Uterus (tissue), 4 donors: ENCODE measurements around the gene KRT5. TPM values are rescaled to one million over a fixed set of nuclear protein-coding genes. Genes with fewer than 3 reads are reported as not detected.
"Not testable (repeated sequence)": the region's sequence is repeated elsewhere in the genome, so short reads cannot be mapped to it uniquely, and the experiment has no call there.

ENCODE experiments used
- DNase-seq, 2 donors: peaks; one replicate each; pipeline ENCODE4 v3.0.0-alpha.2; 2019 to 2020
- H3K27ac ChIP-seq, 2 donors: fragments of 200-600 bp; sonication (generic); 1 replicate in 1 of 2; 2 replicates in 1 of 2; pipeline ENCODE4 v1.5.1; 2016 to 2018
- H3K27me3 ChIP-seq, 2 donors: fragments of 200-600 bp; sonication (generic); one replicate each; pipeline ENCODE4 v1.5.1; 2018 to 2019; ENCODE audit warnings: control low read depth in 1 of 2
- H3K36me3 ChIP-seq, 2 donors: fragments of 200-600 bp; sonication (generic); one replicate each; pipeline ENCODE4 v1.5.1; 2019; ENCODE audit warnings: control low read depth in 1 of 2
- H3K4me1 ChIP-seq, 2 donors: fragments of 200-600 bp; sonication (generic); one replicate each; pipeline ENCODE4 v1.5.1; 2018 to 2019; ENCODE audit warnings: control low read depth in 1 of 2
- H3K4me3 ChIP-seq, 2 donors: fragments of 200-600 bp; sonication (generic); 1 replicate in 1 of 2; 2 replicates in 1 of 2; pipeline ENCODE4 v1.5.1; 2018 to 2019; ENCODE audit warnings: mild to moderate bottlenecking in 1 of 2
- H3K9me3 ChIP-seq, 2 donors: fragments of 200-600 bp; sonication (generic); one replicate each; pipeline ENCODE4 v1.5.1; 2019; ENCODE audit warnings: control low read depth in 1 of 2
- CTCF ChIP-seq, 4 experiments: fragments of 200-600 bp in 2 of 4; fragments of 450-650 bp in 2 of 4; sonication (generic) in 2 of 4; IDR thresholded peaks; one replicate each; pipeline ENCODE4 v1.5.1; 2016 to 2019; ENCODE audit warnings: antibody characterized with exemption in 4 of 4, mild to moderate bottlenecking in 2 of 4, moderate library complexity in 1 of 4
- POLR2A ChIP-seq, 2 donors: fragments of 450-650 bp; IDR thresholded peaks; one replicate each; pipeline ENCODE4 v1.6.1; 2016; ENCODE audit warnings: antibody characterized with exemption in 2 of 2, mild to moderate bottlenecking in 1 of 2, moderate library complexity in 1 of 2
- intact Hi-C: fragments of 100-400 bp; cut with DNase I; formaldehyde crosslinking; loops from one replicate; pipeline ENCODE4 v1.15.1; 2023; ENCODE audit warnings: low total_unique reads
- total RNA-seq, 4 donors: library from RNA; depleted of rRNA in 3 of 4; stranded (reverse); fragments of >200 nt in 3 of 4; gene quantifications; one replicate each; pipeline versions ENCODE4 v1.1.0 to v1.2.4, GENCODE V29; 2014 to 2023
- donor health status: DM: yes; HTN: yes; CAD: no.

The KRT5 gene
- total RNA-seq, 4 donors from 2014 or later, result 2.0 to 33.7 TPM; not detected in 2

- H3K4me1 ChIP-seq, result no peaks in the 10 kb centered on the region
- no peak for TF ChIP-seq CTCF (IDR thresholded peaks at IDR 0.05)
- TF ChIP-seq POLR2A (IDR thresholded peaks at IDR 0.05), result no peak
- H3K27ac ChIP-seq, result no peak overlapping the region
- intact Hi-C loops, result no loop called here
- H3K4me3 ChIP-seq, result no peak overlapping the region
- no peaks in the 10 kb centered on the region for H3K27me3 ChIP-seq
- no peaks in the 10 kb centered on the region for H3K9me3 ChIP-seq
- no peaks in the 10 kb centered on the region for H3K36me3 ChIP-seq
- DNase-seq, result peak; percentile 46 to 56
These were observed 25.7 kb downstream of the KRT5 start for GRCh38 chr12:52494518-52494917.

- Histone ChIP-seq H3K4me3 (no peak overlapping the region), H3K9me3 (no peaks in the 10 kb centered on the region), H3K27ac (no peak overlapping the region), H3K4me1 (no peaks in the 10 kb centered on the region), H3K36me3 (no peaks in the 10 kb centered on the region), H3K27me3 (no peaks in the 10 kb centered on the region)
- DNase-seq, result no peak
- no peak for TF ChIP-seq POLR2A (IDR thresholded peaks at IDR 0.05)
- TF ChIP-seq CTCF (IDR thresholded peaks at IDR 0.05), result no peak
- intact Hi-C loops, result no loop called here
These were observed 26.1 kb downstream of the KRT5 start for GRCh38 chr12:52494100-52494499.

GRCh38 chr12:52493172-52493571 lies 27.0 kb downstream of the KRT5 start, which contains the start of gene KRT6A:
Gene KRT6A (minus strand): TSS chr12:52493257. CDS start chr12:52493188, 69 bp downstream.
- H3K9me3 ChIP-seq, result no peaks in the 10 kb centered on the region
- H3K27me3 ChIP-seq, result no peaks in the 10 kb centered on the region
- no peak within 1 kb of the TSS for H3K27ac ChIP-seq
- DNase-seq, result no peak
- H3K4me3 ChIP-seq, result no peak within 1 kb of the TSS
- TF ChIP-seq CTCF (IDR thresholded peaks at IDR 0.05) (no peak), POLR2A (IDR thresholded peaks at IDR 0.05) (no peak)
- intact Hi-C loops, result no loop called here
- H3K36me3 ChIP-seq, result no peaks in the 10 kb centered on the region
- no peaks in the 10 kb centered on the region for H3K4me1 ChIP-seq

GRCh38 chr12:52492405-52492804 lies 27.8 kb downstream of the KRT5 start:
- H3K4me1 ChIP-seq, H3K27me3 ChIP-seq, H3K9me3 ChIP-seq, H3K27ac ChIP-seq, DNase-seq, H3K4me3 ChIP-seq, H3K36me3 ChIP-seq, intact Hi-C loops: not testable (repeated sequence)

GRCh38 chr12:52491495-52491894 lies 28.7 kb downstream of the KRT5 start:
- intact Hi-C loops, H3K27me3 ChIP-seq, H3K27ac ChIP-seq, H3K36me3 ChIP-seq, H3K4me3 ChIP-seq, H3K4me1 ChIP-seq, DNase-seq, H3K9me3 ChIP-seq: not testable (repeated sequence)

- DNase-seq, result no peak
- Histone ChIP-seq H3K36me3 (no peaks in the 10 kb centered on the region), H3K27ac (no peak overlapping the region), H3K4me3 (no peak overlapping the region), H3K27me3 (no peaks in the 10 kb centered on the region), H3K9me3 (no peaks in the 10 kb centered on the region), H3K4me1 (no peaks in the 10 kb centered on the region)
- intact Hi-C loops, result no loop called here
- no peak for TF ChIP-seq POLR2A (IDR thresholded peaks at IDR 0.05)
- no peak for TF ChIP-seq CTCF (IDR thresholded peaks at IDR 0.05)
These were observed 31.5 kb downstream of the KRT5 start for GRCh38 chr12:52488736-52489135.

- H3K9me3 ChIP-seq, H3K4me1 ChIP-seq, H3K36me3 ChIP-seq, H3K27me3 ChIP-seq, H3K27ac ChIP-seq, intact Hi-C loops, H3K4me3 ChIP-seq, DNase-seq: not testable (repeated sequence)
These were observed 32.3 kb downstream of the KRT5 start for GRCh38 chr12:52487744-52488443.
